ENCODE data around the gene DUSP3. TPM values are rescaled to one million over a fixed set of nuclear protein-coding genes. Genes with fewer than 3 reads are reported as not detected.
"Not testable (repeated sequence)": the region's sequence is repeated elsewhere in the genome, so short reads cannot be mapped to it uniquely, and the experiment has no call there.

DUSP3 gene
- total RNA-seq, 1 experiment from 2014 or later, result 51.5 TPM

DNA sequence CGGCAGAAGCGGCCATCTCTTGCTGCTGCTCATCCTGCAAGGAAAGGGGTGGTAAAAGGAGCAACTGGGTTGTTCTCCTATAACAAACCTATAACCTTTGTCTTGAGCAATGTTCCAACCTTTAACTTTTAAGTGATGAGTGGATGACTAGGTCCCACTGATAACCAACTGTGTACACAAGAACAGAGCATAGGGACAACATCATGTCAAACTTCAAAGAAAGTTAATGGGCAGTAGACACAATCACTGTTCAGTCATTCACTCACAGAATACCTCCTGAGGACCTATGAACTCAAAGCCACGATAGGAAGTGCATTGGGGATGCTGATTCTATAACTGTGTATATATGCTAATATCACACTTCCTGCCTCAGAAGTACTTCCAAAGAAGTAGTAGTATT is 23.1 kb upstream of the DUSP3 start:
- no peak for DNase-seq (ENCODE audit: low read depth)

DNA sequence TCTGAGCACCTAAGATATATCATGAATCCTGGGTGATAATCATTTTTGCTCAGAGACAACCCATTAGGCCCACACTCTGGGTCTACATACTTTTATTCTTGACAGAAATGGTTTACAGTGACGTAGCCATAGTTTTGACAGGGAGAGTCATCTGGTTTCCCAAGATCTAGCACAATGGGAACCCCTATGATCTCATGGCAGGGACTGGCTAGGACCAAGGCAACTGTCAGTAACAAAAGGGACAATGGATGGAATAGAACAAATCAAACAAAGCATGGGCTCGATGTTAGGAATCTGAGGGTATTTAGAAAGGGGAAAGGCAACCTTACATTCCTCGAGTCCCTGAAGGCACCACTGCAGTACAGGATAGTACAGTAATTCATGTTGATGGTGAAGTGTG is 22.0 kb upstream of the DUSP3 start:
- no peak for DNase-seq (ENCODE audit: low read depth)

DNA sequence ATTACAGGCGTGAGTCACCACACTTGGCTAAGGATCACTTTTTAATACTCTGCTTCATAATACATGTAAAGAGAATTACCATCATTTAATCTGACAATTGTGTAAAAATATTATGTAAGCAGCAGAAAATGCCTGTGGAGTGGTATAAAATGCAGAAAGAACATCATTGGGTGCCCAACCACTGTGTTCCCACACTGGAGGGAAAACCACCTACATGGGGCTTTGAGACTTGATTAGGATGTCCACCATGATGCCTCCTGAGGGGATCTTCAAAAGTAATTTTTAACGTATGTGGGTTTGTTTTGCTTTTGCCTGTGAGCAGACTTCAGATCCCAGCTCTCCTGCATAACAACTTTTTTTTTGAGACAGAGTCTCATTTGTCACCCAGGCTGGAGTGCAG is 20.3 kb upstream of the DUSP3 start:
- no peak for DNase-seq (ENCODE audit: low read depth)

DNA sequence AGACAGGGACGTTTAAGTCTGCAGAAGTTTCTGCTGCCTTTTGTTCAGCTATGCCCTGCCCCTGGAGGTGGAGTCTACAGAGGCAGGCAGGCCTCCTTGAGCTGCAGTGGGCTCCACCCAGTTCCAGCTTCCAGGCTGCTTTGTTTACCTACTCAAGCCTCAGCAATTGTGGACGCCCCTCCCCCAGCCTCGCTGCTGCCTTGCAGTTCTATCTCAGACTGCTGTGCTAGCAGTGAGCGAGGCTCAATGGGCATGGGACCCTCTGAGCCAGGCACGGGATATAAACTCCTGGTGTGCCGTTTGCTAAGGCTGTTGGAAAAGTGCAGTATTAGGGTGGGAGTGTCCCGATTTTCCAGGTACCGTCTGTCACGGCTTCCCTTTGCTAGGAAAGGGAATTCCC is 19.2 kb upstream of the DUSP3 start:
- DNase-seq (ENCODE audit: low read depth), result not testable (repeated sequence)

DNA sequence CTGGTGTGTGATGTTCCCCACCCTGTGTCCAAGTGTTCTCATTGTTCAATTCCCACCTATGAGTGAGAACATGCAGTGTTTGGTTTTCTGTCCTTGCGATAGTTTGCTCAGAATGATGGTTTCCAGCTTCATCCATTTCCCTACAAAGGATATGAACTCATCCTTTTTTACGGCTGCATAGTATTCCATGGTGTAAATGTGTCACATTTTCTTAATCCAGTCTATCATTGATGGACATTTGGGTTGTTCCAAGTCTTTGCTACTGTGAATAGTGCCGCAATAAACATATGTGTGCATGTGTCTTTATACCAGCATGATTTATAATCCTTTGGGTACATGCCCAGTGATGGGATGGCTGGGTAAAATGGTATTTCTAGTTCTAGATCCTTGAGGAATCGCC is 13.9 kb upstream of the DUSP3 start:
- not testable (repeated sequence) for DNase-seq (ENCODE audit: low read depth)

DNA sequence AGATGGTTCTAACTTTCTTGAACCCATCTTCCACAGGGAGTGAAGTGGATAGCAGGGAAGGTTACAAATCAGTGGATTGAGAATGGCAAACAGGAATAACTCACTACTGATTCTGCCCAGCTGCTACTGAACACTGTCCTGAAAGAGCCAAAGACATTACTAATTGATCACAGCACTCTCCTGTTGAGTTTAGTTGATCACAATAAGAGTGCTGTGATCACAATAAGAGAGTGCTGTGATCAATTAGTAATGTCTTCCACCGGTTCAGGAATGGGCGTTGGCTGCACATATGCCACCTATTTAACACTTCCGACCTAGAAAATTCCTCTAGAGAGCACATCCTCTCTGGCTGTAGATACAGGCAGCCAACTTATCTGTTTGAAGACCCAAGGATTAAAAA is 12.8 kb upstream of the DUSP3 start:
- DNase-seq (ENCODE audit: low read depth), result peak; percentile 29

DNA sequence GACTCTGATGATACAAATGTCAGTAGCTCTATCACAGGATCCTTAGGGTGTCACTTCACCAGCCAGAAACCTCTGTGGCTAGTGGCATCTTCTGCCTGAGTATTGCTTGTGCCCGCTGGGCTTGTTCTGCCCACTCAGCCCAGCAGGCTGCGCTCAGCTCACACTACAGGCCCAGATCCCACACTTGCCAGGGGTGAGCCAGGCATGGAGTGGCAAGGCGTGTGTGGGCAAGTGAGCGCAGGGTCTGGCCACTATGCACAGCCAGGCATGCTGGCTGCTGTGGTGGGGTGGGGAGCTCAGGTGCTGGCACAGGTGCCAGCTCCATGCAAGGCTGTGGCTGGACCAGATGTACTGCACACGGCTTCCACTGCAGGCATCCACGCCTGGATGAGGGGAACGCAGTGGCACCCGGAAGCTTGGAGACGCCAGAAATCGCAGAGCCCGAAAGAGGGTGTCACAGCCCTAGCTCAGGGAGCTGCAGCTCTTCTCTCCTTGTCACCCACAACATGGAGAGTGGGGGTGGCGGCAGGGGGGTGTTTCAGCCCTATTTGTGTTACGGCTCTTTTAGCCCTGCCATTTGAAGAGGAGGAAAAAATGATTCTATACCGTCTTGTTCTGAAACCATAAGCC is 11.6 kb upstream of the DUSP3 start:
- no peak for DNase-seq (ENCODE audit: low read depth)

DNA sequence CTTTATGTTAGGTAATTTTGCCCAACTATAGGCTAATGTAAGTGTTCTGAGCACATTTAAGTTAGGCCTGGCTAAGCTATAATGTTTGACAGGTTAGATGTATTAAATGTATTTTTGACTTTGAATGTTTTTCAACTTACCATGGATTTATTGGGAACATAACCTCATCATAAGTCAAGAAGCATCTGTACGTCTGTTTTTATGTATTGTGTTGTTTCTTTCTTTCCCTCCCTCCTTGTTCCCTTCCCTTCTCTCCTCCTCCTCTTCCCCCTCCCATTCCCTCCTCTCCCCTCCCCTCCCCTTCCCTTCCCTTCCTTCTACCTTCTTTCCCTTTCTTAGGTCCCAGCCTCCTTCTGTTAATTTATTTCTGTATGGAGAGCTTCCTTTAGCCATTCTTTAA is 10.7 kb upstream of the DUSP3 start:
- no peak for DNase-seq (ENCODE audit: low read depth)

DNA sequence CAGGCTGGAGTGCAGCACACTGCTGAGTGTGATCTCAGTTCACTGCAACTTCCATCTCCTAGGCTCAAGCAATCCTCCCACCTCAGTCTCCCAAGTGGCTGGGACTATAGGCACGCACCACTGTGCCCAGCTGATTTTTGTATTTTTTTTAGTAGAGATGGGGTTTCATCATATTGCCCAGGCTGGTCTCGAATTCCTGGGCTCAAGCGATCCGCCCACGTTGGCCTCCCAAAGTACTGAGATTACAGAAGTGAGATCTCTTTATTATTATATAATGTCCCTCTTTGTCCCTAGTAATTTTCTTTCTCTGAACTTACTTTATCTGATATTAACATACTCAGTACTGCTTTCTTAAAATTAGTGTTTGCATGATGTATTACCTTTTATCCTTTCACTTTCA is 9.8 kb upstream of the DUSP3 start:
- no peak for DNase-seq (ENCODE audit: low read depth)

DNA sequence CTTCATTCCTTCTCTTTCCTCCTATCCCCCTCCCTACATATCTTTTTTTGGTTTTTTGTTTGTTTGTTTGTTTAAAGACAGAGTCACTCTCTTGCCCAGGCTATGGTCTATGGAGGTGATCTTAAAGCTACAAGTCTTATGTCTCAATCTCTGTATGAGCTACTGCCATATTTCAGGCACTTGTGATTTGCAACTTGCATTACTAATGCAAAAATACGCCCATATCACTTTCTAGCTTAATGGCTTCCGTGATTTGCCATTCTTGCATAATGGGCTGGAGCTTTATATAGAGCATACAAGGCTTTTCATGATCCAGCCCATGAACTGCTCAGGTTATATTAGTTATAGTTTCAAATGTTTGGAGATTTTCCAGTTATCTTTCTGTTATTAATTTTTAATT is 9.0 kb upstream of the DUSP3 start:
- no peak for DNase-seq (ENCODE audit: low read depth)

DNA sequence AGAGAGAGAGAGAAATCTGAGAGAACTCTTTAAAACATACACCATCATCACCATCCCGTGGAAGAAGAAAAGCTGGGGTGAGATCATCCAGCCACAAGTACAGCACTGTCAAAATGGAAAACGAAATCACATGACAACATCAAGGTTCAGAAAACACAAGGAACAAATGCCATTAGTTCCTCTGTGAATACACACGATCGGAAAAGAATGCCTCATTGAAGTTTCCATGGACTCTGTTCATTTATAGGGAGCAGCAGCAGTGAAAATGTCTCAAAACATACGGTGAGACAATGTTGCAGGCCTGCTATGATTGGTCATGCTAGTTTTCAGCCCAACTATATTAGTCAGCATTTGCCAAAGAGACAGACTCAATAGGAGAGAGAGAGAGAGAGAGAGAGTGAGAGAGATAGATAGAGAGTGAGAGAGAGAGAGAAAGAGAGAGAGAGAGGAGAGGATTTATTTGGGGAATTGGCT is 5.9 kb upstream of the DUSP3 start:
- DNase-seq (ENCODE audit: low read depth), result peak; percentile 70

DNA sequence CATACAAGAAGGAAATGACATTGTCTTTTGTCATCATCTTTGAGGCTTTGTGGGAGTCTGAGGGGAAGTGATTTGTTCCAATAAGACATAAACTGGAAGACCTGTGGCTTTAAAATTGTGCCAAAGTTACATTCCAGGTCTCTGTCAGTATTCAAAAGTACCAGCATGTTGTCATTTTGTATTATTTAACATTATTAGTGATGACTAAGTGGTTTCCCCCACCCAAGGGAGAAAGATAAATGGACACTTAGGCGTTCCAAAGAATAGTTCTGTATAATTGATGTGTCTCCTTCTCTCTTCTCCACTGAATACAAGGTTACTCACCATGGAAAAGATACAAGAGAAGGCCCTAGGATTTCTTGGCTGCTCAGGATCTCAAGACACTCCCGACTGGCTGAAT is 5.3 kb upstream of the DUSP3 start:
- DNase-seq (ENCODE audit: low read depth), result peak; percentile 81

DNA sequence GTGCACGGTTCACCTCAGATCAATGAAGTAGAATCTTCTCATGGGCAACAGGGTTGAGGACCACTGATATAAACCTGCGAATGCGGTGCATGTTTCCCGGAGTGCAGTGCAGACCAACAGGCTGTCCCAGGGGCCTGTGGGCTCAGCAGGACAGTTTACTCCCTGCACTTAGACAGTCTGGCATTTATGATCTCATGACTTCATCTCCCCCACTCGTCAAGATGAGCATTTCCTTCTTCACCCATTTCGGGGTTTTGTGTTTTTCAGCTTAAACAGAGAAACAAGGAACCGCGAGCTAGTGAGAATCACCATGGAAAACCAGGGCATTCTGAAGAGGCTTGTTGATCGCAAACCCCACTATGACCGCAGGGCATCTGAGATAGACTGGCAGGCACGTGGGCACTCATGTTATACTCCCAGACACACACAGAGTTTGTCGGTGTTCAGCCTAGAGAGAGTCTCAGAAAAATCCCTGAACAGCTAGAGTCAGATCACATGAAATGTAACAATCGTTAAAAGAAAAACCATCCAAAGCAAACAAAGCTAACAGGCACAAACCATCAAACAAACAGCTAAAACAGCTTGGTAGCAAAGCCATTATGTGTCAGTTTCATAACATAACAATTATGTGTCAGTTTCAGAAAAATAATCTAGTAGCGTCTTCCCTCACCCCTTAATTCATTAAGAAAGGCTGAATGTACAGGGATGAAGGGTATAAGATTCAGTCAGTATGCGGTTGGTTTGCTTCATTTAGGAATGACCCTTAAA is 4.3 kb upstream of the DUSP3 start:
- DNase-seq (ENCODE audit: low read depth), result no peak

DNA sequence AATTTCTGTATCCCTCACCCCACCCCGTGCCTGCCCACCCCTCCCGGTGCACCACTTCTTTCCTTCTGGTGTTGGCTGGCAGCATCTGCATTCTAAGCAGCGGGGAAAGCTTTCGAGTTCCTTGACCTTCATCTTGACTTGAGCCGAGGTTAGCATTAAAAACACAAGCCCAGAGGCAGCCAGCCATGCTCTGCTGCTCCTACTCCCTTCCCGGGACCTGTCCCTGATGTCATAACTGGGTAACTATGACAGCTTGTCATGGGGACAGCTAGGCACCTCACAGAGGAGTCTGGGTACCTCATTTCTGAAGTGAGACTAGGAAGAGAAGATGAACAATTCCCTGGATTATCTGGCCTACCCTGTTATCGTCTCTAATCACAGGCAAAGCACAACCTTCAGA is 1.4 kb upstream of the DUSP3 start, which contains the start of gene CFAP97D1:
Gene CFAP97D1, plus strand, starts transcription at position 301 of the 400 bp plus-strand sequence. Its CDS starts 28 bp downstream, at position 329.
- DNase-seq (ENCODE audit: low read depth), result no peak

DNA sequence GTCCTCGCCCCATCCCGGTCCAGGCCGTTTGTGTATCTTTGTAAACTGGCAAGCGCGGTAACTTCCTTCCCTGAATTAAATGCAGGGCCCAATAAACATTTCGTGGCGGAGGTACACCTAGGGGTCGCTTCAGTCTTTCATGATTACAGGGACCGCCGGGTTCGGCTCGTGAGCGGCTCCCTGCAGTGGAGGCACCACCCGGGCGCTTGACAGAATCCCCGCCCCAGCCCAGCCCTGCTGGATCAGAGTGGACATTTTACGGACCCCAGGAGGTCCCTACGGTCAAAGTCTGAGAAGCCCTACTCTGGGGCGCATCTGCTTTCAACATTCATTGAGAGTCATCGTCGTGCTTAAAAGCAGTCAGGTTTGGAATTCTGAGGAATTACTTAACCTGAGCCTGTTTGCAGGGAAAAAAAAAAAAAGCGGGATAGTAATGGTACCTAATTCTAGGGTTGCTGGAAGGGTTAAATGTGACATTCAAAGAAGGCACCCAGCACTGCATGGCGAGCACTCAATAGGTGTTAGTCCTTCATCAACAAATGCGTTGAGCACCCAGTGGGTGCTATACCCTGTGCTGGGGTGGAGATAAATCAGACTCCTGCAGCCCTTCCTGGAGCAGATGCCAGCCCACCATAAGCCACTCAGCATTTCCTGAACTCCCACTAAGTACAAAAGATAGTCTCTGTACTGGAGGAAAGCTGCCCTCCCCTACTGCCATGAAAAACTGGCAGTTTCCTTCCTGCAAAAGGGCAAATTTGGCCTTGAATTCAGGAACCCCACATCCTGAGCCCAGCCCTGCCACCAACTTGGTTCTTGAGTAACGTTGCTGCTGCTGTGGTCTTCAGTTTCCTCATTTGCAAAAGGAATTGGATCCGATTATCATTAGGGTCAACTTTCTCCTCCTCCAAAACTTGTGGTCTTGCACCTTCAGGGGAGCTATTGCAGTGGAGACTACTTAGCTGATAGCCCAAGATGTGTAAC is 658 bp upstream of the DUSP3 start:
- DNase-seq (ENCODE audit: low read depth), result no peak

DNA sequence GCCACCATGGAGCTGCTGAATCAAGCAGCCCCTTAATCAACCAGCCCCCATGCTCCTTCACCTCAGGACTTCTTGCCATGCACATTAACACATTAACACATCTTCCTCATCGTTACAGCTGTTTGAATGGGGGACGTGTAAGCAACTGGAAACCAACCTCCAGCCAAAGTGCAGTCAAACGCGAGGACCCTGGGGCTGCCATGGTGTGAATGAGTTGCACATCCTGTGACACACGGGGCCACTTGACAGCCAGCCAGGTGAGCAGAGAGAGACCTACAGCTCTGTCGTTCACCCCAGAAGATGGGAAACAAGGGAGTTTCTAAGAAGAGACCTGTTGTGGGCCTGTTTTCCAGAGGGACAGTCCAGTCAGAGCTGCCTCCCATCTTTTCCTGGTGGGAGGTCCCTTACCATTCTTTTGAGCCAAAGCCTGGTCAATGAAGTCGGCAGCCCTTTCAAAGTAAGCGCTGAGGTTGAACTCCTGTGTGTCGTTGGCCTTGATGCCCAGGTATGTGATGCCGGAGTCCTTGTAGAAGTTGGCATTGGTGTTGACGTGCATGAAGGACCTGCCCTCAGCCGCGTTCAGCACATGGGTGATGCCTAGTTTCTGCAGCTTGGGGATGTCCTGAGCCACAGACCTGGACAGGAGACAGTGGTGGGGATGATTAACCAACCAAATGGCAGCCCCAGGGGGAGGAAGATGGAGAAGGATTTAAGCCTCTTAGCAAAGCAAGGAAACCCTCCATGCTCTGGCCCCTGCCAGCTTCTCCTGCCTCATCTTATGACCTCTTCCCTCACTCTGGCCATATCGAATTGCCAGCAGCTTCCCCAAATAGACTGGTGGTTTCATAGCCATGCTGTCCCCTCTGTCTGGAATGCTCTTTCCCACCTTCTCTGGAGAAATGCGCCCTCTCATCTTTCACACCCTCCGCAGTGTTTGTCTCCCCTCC is 4.2 kb downstream of the DUSP3 start:
- DNase-seq (ENCODE audit: low read depth), result no peak

DNA sequence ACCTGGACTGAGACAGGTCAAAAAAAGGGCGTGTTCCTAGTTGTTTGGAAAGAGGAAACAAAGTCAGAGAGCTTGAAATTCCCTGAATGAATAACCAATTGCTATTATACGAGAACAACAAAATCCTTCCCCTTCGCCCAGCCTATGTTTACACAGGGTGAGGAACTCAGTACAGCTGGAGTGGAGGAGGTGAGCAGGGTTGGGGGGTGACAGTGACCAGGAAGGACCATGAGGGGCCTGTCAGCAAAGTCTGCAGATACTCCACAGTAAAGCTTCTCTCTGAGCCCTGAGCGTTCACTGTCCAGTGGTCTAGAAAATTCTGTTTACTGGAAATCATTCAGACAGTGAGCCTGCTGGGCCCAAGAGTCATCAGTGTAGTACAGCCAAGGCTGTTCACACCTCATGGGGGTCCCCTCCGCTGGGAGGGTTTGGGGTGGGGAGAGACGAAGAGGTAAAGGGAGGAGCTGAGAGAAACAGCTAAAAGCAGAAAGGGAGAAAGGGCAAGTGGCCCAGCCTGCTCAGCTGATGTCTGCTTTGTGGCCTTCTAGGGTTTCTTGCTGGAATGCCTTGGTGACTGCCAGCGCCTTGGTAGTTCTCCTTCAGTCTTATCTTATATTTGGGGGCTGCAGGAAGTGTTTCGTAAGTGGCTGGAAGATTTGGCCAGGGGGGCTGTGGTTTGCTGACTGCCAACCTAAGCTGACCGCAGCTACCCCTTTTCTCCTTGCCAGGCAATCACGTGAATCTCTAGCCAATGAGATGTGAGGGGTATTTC is 5.7 kb downstream of the DUSP3 start:
- DNase-seq (ENCODE audit: low read depth), result no peak

DNA sequence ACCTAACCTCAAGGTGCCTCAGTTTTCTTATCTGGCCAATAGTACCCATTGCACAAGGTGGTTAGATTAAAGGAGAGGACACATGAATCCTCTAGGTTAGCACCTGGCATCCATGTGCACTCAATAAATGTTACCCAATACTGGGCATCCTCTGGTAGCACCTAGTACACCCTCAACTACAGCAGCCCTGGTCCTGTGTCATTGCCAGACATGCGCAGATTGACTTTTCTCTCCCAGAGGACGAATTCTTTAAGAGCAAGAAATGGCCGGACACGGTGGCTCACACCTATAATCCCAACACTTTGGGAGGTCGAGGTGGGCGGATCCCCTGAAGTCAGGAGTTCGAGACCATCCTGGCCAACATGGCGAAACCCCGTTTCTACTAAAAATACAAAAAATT is 7.3 kb downstream of the DUSP3 start:
- DNase-seq (ENCODE audit: low read depth), result no peak

DNA sequence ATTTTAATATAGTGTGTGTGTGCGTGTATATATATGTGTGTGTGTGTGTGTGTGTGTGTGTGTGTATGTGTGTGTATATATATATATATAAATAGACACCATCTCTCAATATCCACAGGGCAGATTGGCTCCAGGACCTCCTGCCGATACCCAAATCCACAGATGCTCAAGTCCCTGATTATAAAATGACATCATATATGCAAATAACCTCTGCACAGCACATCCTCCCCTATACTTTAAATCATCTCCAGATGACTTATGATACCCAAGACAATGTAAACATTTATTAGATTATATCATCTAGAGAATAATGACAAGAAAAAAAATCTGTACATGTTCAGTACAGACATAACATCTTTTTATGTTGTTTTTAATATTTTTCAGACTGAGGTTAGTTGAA is 7.8 kb downstream of the DUSP3 start:
- no peak for DNase-seq (ENCODE audit: low read depth)

DNA sequence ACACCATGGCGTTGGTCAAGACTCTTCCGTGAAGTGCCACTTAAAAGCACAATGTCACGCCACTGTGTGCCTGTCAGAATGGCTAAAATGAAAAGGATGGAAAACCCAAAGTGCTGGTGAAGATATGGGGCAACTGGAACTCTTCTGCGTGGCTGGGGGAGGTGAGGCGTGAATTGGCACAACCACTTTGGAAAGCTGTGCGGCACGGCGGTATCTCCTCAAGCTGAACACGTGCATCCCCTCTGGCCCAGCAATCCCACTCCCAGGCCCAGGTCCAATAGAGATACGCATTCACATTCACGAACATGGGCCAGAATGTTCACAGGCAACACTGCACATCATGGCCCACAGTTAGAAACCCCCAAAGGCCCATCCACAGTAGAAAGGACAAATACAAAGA is 8.9 kb downstream of the DUSP3 start:
- DNase-seq (ENCODE audit: low read depth), result no peak
